Measurements from ENCODE around the gene PHACTR1. TPM values are rescaled to one million over a fixed set of nuclear protein-coding genes. Genes with fewer than 3 reads are reported as not detected.

The PHACTR1 gene
- total RNA-seq, 1 donor from 2014 or later, result 8.5 TPM

DNA sequence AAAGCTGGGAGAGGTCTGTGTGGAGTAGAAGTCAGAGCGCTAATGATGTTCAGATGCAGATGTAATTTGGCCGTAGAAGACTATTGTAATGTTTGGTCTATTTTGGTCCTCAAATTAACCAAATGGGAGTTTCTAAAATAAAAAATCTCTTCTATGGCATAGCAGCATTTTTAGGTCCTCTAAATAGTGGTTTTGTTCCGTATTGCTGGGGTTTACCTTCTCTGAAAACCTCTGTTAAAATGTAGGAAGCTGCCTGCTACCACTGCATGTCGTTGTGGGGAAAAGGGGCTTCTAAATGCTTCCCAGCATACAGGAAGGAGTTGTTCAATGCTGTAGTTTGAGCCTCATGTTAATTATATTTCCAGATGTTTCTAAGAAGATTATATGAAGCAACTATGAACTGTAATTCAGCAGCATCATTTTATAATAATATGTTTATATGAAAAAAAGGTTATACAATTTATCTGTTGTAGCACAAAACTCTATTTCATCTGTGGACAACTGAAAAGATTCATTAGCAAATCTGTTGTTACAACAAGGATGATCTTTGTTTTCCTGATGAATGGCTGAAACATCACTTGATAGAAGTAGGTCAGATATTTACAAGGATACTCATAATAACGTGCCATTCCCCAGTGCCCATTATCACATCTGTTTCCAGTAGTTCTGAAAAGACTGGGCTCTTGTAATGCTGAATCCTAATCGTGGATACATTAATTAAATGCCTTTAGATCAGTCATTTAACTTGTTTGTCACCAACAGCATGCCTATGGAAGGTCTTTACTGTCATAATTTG is 355.2 kb downstream of the PHACTR1 start:
- no peaks in the 10 kb centered on the region for H3K27me3 Mint-ChIP-seq (ENCODE audit: low read depth, unreplicated experiment)
- Histone ChIP-seq H3K79me2 (ENCODE audit: insufficient read depth, low read length) (no peaks in the 10 kb centered on the region), H4K20me1 (ENCODE audit: insufficient read depth, low read length) (no peaks in the 10 kb centered on the region), H3K27ac (ENCODE audit: low read depth, low read length) (no peak overlapping the region), H3K9me3 (ENCODE audit: insufficient read depth, low read depth, low read length) (no peaks in the 10 kb centered on the region), H3K36me3 (ENCODE audit: insufficient read depth, low read length) (no peaks in the 10 kb centered on the region), H3K4me2 (ENCODE audit: low read length) (no peak overlapping the region), H2AFZ (ENCODE audit: low read depth, low read length) (no peak overlapping the region), H3K27me3 (ENCODE audit: insufficient read depth, low read length) (no peaks in the 10 kb centered on the region), H3K9ac (ENCODE audit: low read length) (no peak overlapping the region), H3K4me1 (ENCODE audit: insufficient read depth, low read length) (no peaks in the 10 kb centered on the region), H3K4me3 (ENCODE audit: insufficient read depth, low read depth, low read length) (no peak overlapping the region)
- H3K27ac Mint-ChIP-seq (ENCODE audit: unreplicated experiment), result no peak overlapping the region
- FAIRE-seq (no peak), DNase-seq (ENCODE audit: low read depth) (no peak)
- H3K4me1 Mint-ChIP-seq (ENCODE audit: low read depth, unreplicated experiment), result no peaks in the 10 kb centered on the region
- no peaks in the 10 kb centered on the region for H3K36me3 Mint-ChIP-seq (ENCODE audit: low read depth, unreplicated experiment)
- H3K9me3 Mint-ChIP-seq (ENCODE audit: unreplicated experiment), result no peaks in the 10 kb centered on the region
- H3K4me3 Mint-ChIP-seq (ENCODE audit: unreplicated experiment), result no peak overlapping the region
- TF ChIP-seq, protein P1, sequence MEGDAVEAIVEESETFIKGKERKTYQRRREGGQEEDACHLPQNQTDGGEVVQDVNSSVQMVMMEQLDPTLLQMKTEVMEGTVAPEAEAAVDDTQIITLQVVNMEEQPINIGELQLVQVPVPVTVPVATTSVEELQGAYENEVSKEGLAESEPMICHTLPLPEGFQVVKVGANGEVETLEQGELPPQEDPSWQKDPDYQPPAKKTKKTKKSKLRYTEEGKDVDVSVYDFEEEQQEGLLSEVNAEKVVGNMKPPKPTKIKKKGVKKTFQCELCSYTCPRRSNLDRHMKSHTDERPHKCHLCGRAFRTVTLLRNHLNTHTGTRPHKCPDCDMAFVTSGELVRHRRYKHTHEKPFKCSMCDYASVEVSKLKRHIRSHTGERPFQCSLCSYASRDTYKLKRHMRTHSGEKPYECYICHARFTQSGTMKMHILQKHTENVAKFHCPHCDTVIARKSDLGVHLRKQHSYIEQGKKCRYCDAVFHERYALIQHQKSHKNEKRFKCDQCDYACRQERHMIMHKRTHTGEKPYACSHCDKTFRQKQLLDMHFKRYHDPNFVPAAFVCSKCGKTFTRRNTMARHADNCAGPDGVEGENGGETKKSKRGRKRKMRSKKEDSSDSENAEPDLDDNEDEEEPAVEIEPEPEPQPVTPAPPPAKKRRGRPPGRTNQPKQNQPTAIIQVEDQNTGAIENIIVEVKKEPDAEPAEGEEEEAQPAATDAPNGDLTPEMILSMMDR (IDR thresholded peaks at IDR 0.05; ENCODE audit: insufficient read depth, low read depth, low read length), result no peak
- TF ChIP-seq EZH2 (IDR thresholded peaks at IDR 0.05; ENCODE audit: insufficient read depth, low read length), result no peak

DNA sequence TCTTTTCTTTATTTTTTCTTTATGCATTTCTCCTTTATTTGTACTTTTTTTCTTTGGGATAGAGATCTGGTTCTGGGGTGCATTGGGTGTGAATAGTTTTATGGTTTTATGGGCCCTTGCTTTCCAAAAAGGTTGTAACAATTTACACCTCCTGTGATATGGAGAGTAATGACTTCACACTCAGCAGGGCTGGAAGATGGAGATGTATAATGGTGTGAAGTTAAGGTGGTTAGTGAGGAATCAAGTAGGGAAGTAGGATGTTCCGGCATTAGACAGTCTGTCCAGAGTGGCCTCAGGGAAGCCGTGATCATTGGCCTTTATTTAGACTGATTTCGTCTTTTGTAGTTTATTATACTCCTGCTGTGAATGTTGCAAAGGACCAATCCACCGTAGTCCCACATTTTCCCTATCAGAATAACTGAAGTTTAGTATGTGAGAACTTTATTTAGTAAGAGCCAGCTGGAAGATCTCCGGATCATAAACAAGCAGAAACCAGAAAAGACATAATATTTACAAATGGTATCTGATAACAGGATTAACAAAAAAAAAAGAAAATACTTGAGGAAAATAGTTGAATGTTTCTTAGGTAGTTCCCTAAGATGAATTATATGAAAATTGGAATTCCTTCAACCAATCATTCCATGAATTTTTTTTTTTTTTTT is 356.2 kb downstream of the PHACTR1 start:
- no peak for DNase-seq (ENCODE audit: low read depth)
- TF ChIP-seq, protein P1 (IDR thresholded peaks at IDR 0.05; ENCODE audit: insufficient read depth, low read depth, low read length), result no peak
- TF ChIP-seq EZH2 (IDR thresholded peaks at IDR 0.05; ENCODE audit: insufficient read depth, low read length), result no peak
- Histone ChIP-seq H3K4me1 (ENCODE audit: insufficient read depth, low read length) (no peaks in the 10 kb centered on the region), H3K9ac (ENCODE audit: low read length) (no peak overlapping the region), H3K79me2 (ENCODE audit: insufficient read depth, low read length) (no peaks in the 10 kb centered on the region), H3K36me3 (ENCODE audit: insufficient read depth, low read length) (no peaks in the 10 kb centered on the region), H3K27ac (ENCODE audit: low read depth, low read length) (no peak overlapping the region), H3K4me3 (ENCODE audit: insufficient read depth, low read depth, low read length) (no peak overlapping the region), H3K27me3 (ENCODE audit: insufficient read depth, low read length) (no peaks in the 10 kb centered on the region), H2AFZ (ENCODE audit: low read depth, low read length) (no peak overlapping the region), H4K20me1 (ENCODE audit: insufficient read depth, low read length) (no peaks in the 10 kb centered on the region), H3K4me2 (ENCODE audit: low read length) (no peak overlapping the region), H3K9me3 (ENCODE audit: insufficient read depth, low read depth, low read length) (no peaks in the 10 kb centered on the region)
- H3K27ac Mint-ChIP-seq (ENCODE audit: unreplicated experiment), result no peak overlapping the region
- no peaks in the 10 kb centered on the region for H3K9me3 Mint-ChIP-seq (ENCODE audit: unreplicated experiment)
- H3K4me3 Mint-ChIP-seq (ENCODE audit: unreplicated experiment), result no peak overlapping the region
- peaks cover 1% of the 10 kb centered on the region for H3K36me3 Mint-ChIP-seq (ENCODE audit: low read depth, unreplicated experiment)
- H3K4me1 Mint-ChIP-seq (ENCODE audit: low read depth, unreplicated experiment), result no peaks in the 10 kb centered on the region
- FAIRE-seq, result no peak
- no peaks in the 10 kb centered on the region for H3K27me3 Mint-ChIP-seq (ENCODE audit: low read depth, unreplicated experiment)

Data from astrocyte (in vitro differentiated cells and primary cell).